HG03108 (cell line): ENCODE results near the gene TBX2.

Experiments used
- ATAC-seq: cut with Tn5 transposase; IDR thresholded peaks from one replicate; pipeline ENCODE4 v1.9.1; 2021; ENCODE audit warnings: moderate library complexity; ENCODE audit not compliant: unreplicated experiment

TBX2 gene

DNA sequence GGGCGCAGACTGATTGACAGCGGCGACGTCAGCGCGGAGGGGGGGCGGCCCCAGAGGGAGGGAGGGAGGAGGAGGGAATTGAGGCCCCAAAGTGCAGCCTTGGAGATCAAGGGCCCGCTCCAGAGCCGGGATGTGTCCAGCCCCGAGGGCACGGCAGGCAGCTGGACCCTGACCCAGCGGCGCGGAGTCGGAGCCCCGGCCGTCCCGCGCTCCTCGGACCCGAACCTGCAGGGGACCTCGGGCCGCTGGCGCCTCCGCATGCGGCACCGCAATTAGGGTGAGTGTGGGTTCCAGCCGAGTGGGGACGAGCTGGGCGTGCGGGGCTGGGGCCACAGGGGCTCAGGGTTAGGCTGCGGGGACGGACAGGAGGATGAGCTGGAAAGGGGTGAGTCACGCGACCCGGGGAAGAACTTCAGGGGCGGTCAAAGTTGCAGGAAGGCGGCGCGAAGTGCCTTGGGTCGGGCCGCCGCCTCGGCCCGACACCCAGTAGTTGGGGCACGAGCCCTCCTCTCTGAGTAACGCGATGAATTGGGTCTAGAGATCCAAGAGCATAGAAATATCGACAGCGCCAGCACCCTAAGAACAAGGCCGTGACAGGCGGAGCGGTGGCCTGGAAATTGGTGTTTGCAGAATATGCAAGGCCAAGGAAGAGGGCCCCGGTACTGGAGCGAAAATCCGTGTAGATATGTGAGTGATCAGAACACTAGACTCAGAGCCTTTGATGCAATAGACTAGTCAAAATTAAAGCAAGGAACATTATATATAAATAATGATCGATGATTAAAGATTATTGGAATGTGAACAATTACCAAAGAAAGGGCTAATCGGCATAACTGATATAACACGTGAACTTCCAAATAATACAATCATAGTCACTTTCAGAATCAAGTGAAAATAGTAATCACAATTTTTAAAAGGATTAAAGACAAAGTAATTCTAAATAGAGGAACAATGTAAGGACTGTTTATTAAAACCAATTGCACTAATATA, 53.0 kb downstream of the TBX2 start, which contains the start of gene TBX4:
Gene TBX4, plus strand, starts transcription at position 122 of the 990 bp plus-strand sequence. CDS start 4,069 bp downstream, outside the sequence.
- ATAC-seq: no peak

DNA sequence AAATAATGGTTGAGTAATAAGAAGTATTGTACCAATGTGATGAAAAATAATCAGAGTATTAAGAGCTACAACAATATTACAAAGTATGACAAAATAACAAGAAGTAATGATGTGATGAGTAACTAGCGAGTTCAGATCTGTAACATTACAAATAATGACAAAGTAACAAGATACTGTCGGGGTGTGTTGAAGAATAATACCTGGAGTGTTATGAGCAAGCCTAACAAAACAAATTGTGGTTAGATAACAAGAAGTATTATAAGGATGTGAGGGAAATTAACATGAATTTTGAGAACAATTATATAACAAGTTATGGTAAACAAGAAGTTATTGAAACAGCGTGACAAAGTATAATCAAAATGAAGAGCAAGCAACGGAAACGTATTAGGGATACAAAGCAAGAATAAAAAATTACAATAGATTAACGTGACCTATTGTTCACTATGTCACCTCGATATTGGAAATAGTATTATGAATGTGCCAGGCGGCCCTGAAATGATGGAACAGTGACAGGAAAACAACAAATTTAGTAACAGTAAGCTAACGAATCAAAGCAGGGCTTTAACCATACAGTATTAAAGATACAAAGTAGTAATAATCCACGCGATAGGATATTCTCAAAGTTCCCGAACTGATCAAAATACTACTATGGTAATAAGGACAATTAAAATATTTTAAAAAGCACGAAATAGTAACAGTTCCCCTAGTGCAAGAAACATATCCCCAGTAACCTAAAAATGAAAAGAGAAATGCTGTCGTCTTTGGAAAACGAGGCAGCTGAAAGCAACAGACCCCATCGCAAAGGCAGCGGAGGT, 54.1 kb downstream of the TBX2 start:
- no peak for ATAC-seq

DNA sequence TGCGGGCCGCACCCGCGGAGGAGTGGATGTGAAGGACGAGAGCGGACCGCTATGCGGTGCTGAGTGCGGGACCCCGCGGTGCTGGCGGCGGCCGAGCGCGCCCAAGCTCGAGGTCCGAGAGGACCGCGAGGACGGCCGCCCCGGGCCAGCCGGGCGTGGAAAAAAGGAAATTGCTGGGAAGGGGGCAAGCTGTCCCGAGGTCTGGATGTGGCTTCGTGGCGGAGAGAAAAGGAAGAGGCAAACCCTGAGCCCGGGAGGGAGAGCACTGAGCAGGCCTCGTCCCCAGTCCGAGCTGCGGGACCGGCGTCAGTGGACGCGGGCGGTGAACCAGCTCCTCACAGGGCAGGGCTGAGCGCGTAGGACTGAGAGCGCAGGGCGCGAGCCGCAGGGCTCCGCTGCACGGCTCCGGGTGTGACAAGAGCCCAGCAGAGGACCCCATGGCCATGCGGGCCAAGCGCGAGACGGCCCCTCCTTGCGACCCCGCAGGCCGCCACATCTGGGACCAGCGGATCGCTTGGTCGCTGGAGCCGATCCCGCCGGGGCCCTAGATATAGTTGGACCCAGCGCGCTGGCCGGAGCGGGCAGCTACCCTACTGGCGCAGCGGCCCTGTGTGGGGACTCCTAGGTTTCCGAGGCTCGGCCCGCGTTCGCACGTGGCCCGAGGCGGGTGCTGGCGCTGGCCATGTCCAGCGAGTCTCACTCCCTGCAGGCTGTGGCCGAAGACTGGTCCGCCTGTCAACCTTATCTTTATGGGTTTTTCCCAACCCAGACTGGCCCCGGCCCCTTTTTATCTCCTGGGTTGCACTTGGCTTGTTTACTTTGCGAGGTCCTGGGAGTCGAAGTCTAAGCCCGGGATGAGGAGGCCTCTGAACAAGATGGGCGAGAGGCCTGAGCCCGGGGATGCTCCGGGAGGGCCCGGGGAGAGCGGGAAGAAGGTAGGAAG, 55.0 kb downstream of the TBX2 start:
- ATAC-seq: no peak

DNA sequence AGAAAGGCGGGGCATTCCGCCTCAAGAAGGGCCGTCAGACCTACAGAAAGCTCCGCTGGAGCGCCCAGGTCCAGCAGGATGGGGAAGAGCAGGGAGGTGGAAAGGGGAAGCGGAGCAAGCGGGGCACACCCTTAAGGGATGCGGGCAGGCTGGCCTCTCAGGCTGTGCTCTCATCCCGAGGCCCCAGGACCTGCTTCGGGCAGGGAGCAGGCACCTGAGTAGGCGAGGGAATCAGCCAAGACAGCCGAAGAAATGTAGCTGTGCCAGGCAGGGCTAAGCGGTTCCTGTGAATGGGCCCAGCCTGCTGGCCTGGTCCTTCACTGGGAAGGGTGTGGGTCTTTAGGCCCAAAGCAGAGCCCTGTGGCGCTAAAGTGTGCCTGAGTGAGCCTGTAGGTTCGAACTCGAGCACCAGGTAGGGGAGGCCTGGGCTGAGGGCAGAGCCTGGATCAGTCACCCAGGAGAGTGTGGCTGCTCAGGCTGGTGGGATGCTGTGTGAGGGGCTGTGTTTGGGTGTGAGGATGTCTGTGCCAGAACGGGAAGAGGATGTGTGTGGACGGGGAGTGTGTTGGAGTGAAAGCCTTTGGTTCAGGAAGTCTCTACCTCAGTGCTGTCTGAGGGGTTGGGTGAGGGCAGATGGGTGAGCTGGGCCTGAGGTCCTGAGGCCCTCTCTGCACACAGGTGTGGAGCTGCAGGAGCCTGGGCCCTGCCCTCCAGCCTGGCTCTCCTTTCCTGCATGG, 55.8 kb downstream of the TBX2 start:
- no peak for ATAC-seq

DNA sequence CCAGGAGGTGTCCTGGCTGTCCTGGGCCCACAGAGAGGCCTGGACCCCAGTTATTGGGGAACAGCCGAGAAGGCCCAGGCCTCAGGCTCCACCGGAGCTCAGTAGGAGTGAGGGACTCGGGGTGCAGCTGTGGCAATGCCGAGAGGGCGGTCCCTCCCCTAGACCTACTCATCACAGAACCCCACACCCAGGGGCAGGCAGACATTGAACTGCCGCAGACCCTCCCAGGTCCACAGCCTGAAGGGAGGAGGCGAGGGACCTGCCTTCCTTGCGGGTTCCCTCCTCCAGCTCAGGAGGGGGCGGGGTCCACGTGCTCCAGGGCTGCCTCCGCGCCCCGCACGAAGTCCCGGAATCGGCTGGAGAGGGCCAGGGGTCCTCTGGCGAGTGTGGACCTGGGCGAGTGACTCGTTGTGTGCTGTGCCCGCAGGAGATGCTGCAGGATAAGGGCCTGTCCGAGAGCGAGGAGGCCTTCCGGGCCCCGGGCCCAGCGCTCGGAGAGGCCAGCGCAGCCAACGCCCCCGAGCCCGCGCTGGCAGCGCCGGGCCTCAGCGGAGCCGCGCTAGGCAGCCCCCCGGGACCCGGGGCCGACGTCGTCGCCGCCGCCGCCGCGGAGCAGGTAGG, 56.5 kb downstream of the TBX2 start:
- no peak for ATAC-seq

DNA sequence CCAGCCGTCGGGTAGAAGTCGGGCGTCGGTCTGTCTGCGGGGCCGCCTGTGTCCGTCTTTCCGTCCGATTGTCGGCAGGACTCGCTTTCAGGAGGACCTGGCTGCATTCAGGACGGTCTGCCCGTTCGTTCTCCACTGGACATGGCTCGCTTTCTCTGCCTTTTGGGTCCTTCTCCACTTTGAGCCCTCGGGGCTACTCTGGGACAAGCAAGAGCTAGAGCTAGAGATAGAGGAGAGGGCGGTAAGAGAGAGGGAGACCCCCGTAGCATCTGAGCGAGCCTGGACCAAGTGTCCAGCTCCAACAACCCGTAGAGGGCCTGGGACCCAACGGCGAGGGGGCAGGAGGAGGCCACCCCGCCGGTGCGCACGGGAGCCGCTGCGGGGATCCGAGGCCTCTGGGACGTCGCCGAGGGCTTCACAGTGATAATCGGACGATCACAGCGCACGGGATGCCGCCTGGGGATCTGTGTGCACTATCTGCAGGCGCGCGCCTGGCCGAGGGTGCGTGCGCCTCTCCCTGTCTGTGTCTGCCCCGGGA, 57.1 kb downstream of the TBX2 start:
- ATAC-seq: no peak

DNA sequence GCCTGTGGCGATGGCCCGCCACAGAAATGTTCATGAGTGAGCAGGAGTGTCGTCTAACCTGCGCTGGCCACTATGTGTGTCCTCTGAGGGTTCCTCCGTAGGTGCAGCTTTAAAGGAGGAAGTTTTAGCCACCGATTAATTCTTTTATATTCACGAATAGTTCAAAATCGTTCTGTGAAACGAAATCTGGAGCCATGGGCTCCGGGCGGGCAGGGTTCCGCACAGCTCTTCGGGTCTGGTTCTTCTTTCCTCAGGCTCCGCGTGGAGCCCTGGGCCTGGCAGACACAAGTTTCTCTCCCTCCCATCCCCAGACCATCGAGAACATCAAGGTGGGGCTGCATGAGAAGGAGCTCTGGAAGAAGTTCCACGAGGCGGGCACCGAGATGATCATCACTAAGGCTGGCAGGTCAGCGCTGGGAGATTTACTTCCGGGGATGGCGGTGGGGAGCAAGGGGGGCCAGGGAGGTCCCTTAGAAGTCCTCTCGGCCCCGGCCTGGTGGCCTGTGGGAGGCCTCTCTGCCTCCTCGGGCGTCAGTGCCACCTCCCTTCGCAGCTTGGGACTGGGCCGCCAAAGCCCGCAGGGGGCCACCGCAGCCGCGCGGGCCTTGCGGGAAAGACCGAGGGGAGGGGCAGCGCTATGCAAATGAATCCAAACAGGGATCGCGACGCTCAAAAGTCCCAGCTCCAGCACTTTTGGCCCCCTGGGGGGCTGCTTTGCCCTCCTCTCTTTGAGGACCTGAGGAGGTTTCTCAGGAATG, 57.8 kb downstream of the TBX2 start:
- no peak for ATAC-seq

DNA sequence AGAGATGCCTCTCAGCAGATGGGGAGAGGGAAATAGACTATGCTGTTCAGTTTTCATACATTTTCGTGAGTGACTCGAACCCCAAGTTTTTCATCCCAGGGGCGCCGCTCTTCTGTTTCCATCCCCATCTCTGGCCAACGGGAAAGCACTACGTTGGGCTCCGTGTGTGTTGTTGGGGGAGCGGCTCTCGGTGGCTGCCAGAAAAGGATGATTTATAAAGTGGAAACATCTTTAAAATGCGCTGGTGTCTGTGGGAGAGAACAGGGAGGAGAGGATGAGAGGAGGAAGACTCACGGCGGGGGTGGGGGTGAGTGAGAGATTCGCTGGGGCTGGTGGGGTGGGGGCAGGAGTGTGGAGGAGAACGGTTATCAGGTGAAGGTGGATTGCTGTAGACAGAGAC, 58.4 kb downstream of the TBX2 start:
- no peak for ATAC-seq

DNA sequence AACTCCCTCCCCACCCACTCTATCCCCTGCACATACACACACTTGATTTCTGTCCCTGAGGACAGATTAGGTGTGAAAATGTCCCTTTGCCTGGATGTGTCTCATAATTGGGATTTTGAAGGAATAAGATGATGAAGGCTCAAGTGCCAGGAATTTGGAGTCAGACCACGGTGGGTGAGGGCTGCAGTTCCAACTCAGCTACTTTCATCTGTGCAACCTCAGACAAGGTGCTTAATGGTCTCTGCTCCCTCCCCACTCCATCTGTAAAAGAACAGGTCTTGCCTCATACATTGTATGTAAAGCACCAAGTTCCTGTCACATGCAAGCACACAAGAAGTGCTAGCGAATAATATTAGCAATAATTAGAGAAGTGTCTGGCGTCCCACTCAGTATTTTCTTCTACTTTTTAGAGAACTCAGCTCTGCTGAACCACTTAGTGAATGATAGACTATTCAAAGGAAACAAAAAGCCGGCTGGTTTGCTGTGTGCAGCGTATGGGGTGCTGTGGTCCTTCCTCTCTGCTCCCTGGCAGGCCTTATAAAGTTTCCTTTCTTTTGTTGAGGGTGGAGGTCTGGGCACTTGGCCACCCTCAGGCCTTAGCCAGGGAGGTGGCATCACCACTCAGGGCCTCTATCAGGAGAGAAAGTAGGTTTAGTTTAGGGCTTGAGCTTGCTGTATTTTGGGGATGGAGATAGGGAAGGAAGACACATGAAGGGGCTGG, 58.9 kb downstream of the TBX2 start:
- ATAC-seq: no peak
